Tibial artery (tissue), 4 donors: ENCODE data around the gene SUCO.
"Not testable (repeated sequence)": the region's sequence is repeated elsewhere in the genome, so short reads cannot be mapped to it uniquely, and the experiment has no call there.

Source experiments
- DNase-seq, 2 donors: peaks; one replicate each; pipeline ENCODE4 v3.0.0-alpha.2; 2019
- H3K27ac ChIP-seq, 2 donors: fragments of 200-600 bp; sonication (generic) in 1 of 2; 1 replicate in 1 of 2; 2 replicates in 1 of 2; pipeline ENCODE4 v1.5.1; 2018 to 2019; ENCODE audit warnings: mild to moderate bottlenecking in 1 of 2
- H3K27me3 ChIP-seq, 2 donors: fragments of 200-600 bp; sonication (generic) in 1 of 2; one replicate each; pipeline versions ENCODE4 v1.5.1 to v1.6.0; 2016 to 2019
- H3K36me3 ChIP-seq, 3 donors: fragments of 200-600 bp; sonication (generic) in 2 of 3; one replicate each; pipeline ENCODE4 v1.5.1; 2016 to 2019; ENCODE audit warnings: mild to moderate bottlenecking in 2 of 3
- H3K4me1 ChIP-seq, 4 donors: fragments of 200-600 bp; sonication (generic) in 2 of 4; 1 replicate in 3 of 4; 2 replicates in 1 of 4; pipeline ENCODE4 v1.5.1; 2016 to 2019
- H3K4me3 ChIP-seq, 2 donors: fragments of 200-600 bp; sonication (generic) in 1 of 2; 1 replicate in 1 of 2; 2 replicates in 1 of 2; pipeline ENCODE4 v1.5.1; 2018 to 2019; ENCODE audit warnings: mild to moderate bottlenecking in 2 of 2
- H3K9me3 ChIP-seq, 3 donors: fragments of 200-600 bp; sonication (generic) in 1 of 3; one replicate each; pipeline ENCODE4 v1.5.1; 2016 to 2019
- CTCF ChIP-seq, 2 experiments: fragments of 200-600 bp in 1 of 2; fragments of 450-650 bp in 1 of 2; IDR thresholded peaks; one replicate each; pipeline ENCODE4 v1.5.1; 2017 to 2019; ENCODE audit warnings: antibody characterized with exemption in 2 of 2, mild to moderate bottlenecking in 1 of 2, moderate library complexity in 1 of 2
- intact Hi-C: fragments of 100-400 bp; cut with DNase I; formaldehyde crosslinking; loops from one replicate; pipeline ENCODE4 v1.15.0; 2023; ENCODE audit warnings: low total_unique reads

SUCO gene

GRCh38 chr1:172588296-172589291, 55.6 kb downstream of the SUCO start:
- no peak overlapping the region for H3K27ac ChIP-seq
- peaks cover 0 to 12% (median 0%) of the 10 kb centered on the region in 4 donors for H3K4me1 ChIP-seq
- no peaks in the 10 kb centered on the region for H3K9me3 ChIP-seq
- DNase-seq = no peak
- intact Hi-C loops = no loop called here
- peaks cover 27 to 35% (median 35%) of the 10 kb centered on the region in 3 donors for H3K36me3 ChIP-seq
- H3K4me3 ChIP-seq = no peak overlapping the region
- no peak for TF ChIP-seq CTCF (IDR thresholded peaks at IDR 0.05)
- H3K27me3 ChIP-seq = no peaks in the 10 kb centered on the region

- DNase-seq = no peak
- Histone ChIP-seq H3K4me3 (no peak overlapping the region), H3K27me3 (no peaks in the 10 kb centered on the region), H3K4me1 (peaks cover 0 to 12% (median 0%) of the 10 kb centered on the region in 4 donors), H3K27ac (no peak overlapping the region), H3K36me3 (peaks cover 29 to 36% (median 36%) of the 10 kb centered on the region in 3 donors), H3K9me3 (no peaks in the 10 kb centered on the region)
- intact Hi-C loops = no loop called here
- TF ChIP-seq CTCF (IDR thresholded peaks at IDR 0.05) = no peak
Measured at GRCh38 chr1:172589553-172589952, 56.6 kb downstream of the SUCO start.

GRCh38 chr1:172591429-172591828, 58.5 kb downstream of the SUCO start:
- DNase-seq, intact Hi-C loops, H3K4me1 ChIP-seq, H3K27me3 ChIP-seq, H3K27ac ChIP-seq, H3K4me3 ChIP-seq, H3K9me3 ChIP-seq: not testable (repeated sequence)
- peaks cover 46 to 52% (median 50%) of the 10 kb centered on the region in 3 donors for H3K36me3 ChIP-seq

GRCh38 chr1:172595066-172595465, 62.1 kb downstream of the SUCO start:
- H3K4me3 ChIP-seq, H3K9me3 ChIP-seq, DNase-seq, H3K4me1 ChIP-seq, H3K27ac ChIP-seq, H3K27me3 ChIP-seq, intact Hi-C loops: not testable (repeated sequence)
- H3K36me3 ChIP-seq = peaks cover 46 to 64% (median 51%) of the 10 kb centered on the region in 3 donors

- DNase-seq, H3K9me3 ChIP-seq, H3K4me1 ChIP-seq, H3K4me3 ChIP-seq, H3K27ac ChIP-seq, intact Hi-C loops, H3K27me3 ChIP-seq: not testable (repeated sequence)
- H3K36me3 ChIP-seq = peaks cover 39 to 69% (median 50%) of the 10 kb centered on the region in 3 donors
Measured at GRCh38 chr1:172596782-172597181, 63.8 kb downstream of the SUCO start.

GRCh38 chr1:172599912-172600311, 67.0 kb downstream of the SUCO start:
- Histone ChIP-seq H3K4me1 (no peaks in the 10 kb centered on the region), H3K27me3 (no peaks in the 10 kb centered on the region), H3K4me3 (no peak overlapping the region), H3K27ac (no peak overlapping the region), H3K36me3 (peaks cover 50 to 62% (median 53%) of the 10 kb centered on the region in 3 donors), H3K9me3 (no peaks in the 10 kb centered on the region)
- no peak for TF ChIP-seq CTCF (IDR thresholded peaks at IDR 0.05)
- DNase-seq = no peak
- intact Hi-C loops = no loop called here

- Histone ChIP-seq H3K36me3 (peaks cover 49 to 57% (median 52%) of the 10 kb centered on the region in 3 donors), H3K4me1 (no peaks in the 10 kb centered on the region), H3K9me3 (no peaks in the 10 kb centered on the region), H3K27ac (no peak overlapping the region), H3K4me3 (no peak overlapping the region), H3K27me3 (no peaks in the 10 kb centered on the region)
- TF ChIP-seq CTCF (IDR thresholded peaks at IDR 0.05) = no peak
- no peak for DNase-seq
- intact Hi-C loops = no loop called here
Measured at GRCh38 chr1:172600615-172601014, 67.7 kb downstream of the SUCO start.
